GM10266 (cell line): ENCODE measurements around the gene COL4A6.

Experiments used
- DNase-seq: peaks from one replicate; pipeline ENCODE4 v3.0.0; 2012; ENCODE audit errors: extremely low spot score
- TF ChIP-seq, protein P1 (sequence below): IDR thresholded peaks from 2 replicates; pipeline ENCODE4 v1.5.1; 2012; ENCODE audit warnings: mild to moderate bottlenecking, low read depth; ENCODE audit not compliant: control insufficient read depth, insufficient read depth; ENCODE audit errors: missing control alignments

Gene COL4A6

DNA sequence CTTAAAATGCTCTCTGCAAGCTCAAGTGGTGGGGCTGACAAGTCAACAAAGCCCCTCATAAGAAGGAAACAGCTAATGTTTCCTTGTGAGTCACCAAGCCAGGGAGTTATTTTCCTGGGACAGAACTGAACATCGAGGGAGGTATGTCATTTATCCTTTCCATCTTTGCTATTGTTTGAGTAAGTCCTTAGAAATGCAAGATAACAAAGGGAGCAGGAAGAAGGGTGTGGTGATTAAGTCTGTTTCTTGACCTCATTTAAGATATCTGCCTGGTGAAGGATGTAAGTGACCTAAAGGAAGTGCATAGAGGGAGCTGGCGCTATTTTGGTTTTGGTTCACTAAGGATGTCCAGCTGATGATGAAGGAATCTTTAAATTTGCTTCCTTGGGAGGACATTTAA, 306.8 kb downstream of the COL4A6 start:
- TF ChIP-seq, protein P1, sequence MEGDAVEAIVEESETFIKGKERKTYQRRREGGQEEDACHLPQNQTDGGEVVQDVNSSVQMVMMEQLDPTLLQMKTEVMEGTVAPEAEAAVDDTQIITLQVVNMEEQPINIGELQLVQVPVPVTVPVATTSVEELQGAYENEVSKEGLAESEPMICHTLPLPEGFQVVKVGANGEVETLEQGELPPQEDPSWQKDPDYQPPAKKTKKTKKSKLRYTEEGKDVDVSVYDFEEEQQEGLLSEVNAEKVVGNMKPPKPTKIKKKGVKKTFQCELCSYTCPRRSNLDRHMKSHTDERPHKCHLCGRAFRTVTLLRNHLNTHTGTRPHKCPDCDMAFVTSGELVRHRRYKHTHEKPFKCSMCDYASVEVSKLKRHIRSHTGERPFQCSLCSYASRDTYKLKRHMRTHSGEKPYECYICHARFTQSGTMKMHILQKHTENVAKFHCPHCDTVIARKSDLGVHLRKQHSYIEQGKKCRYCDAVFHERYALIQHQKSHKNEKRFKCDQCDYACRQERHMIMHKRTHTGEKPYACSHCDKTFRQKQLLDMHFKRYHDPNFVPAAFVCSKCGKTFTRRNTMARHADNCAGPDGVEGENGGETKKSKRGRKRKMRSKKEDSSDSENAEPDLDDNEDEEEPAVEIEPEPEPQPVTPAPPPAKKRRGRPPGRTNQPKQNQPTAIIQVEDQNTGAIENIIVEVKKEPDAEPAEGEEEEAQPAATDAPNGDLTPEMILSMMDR = no peak
- DNase-seq = no peak

DNA sequence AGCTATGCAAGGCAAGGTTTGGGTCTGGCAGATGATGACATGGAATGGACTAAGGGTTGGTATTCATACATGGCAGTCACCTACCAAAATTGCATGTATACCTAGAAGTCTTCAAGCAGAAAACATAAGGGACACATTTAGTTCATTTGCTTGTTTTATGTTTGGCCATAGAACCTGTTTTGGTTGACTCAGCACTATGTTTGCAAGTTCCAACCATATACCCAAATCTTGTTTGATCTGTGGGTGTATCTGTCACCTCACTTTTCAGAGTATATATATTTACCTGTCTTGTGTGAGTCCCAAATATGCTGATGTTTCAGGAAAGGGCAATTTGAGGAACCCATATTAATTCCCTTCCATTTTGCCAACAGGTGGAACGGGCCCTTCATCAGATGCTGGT, 307.3 kb downstream of the COL4A6 start:
- DNase-seq = no peak
- TF ChIP-seq, protein P1 = no peak

DNA sequence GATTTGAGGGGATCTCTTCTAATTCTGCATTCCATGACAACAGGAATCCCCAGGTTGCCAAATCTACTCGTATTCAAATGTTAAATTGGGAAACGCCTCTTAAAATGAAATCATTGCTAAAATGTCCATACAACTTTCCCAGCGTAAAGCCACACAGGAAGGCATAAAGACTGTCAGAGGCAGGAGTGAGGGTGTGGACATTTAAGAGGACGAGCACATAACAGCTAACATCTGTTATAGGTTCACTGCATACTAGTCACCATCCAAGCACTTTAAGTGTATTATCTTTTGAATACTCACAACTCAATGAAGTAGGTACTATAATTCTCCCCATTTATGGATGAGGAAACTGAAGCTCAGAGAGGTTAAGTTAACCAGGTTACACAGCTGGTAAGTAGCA, 311.1 kb downstream of the COL4A6 start:
- no peak for DNase-seq

DNA sequence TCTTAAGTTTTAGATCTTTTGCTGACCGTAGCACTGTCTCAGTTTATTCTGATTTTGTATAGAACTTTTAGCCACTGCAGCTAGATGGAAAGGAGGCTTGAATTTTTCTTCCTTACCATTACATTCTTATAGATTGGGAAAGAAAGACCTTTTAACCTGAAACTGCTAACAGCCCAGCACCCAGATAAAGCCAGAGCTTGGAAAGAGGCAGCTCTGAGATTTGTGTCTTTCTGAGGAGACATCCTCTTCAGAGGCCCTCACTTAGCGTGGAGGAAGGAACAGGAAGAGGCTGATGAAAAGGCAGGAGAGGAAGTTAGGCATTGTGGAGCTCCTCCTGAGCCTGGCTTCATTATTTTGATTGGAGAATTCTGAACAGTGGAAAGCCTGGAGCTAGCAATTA, 311.6 kb downstream of the COL4A6 start:
- TF ChIP-seq, protein P1 = no peak
- no peak for DNase-seq

More for the DNA sequence above, 311.1 kb downstream of the COL4A6 start:
- TF ChIP-seq, protein P1 = no peak

DNA sequence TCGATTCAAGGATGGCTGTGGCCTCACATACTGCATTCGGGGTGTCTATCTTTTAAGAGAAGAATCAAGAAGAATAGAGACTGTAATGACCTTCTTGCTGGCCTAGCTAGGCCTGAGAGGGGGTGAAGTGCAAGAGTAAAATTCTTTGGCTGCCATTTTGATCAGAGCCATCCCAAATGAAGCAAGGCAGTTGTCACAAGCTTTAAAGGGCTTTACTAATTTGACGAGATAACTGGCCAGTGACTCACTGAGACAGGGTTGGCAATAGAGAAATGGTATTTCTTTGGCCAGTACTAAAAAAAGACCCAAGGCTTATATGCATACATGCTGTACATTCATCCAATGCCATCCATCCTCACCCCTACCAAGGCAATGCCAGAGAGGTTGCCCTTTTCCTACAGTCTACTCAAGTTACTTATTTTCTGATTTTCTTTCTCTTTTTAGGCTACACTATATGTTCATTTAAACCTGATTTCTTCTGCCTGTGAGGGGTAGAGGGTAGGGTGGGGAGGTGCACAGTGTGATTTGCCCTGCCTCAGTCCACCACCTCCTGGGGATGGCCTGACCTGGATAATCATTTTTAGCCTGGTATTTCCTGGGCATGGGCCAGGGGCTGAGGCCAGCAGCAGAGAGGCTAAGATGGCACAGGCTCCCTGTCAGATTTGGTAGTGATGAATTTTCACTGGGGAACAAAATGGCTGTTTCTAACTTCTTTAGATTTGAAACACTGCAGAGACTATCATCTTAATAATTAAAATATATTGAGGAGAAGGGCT, 314.4 kb downstream of the COL4A6 start:
- DNase-seq = no peak
- TF ChIP-seq, protein P1 = no peak

DNA sequence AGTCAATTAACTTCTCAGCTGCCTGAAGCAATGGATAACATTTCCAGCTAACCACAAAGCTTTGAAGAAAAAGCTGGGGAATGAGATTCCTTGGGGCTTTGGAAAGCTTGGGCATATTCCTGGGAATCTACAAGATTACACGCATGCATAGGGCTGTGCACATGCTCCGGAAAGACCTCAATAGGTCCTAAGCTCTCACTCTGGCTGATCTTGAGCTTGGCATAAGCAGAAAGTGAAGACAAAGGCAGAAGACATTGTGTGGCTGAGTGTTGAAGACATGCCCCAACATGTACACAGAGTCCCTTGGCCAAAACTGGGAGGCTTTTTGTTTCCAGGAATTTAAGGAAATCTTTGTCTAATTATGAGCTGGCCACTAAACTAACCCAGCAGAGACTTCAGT, 315.5 kb downstream of the COL4A6 start:
- TF ChIP-seq, protein P1 = no peak
- no peak for DNase-seq

DNA sequence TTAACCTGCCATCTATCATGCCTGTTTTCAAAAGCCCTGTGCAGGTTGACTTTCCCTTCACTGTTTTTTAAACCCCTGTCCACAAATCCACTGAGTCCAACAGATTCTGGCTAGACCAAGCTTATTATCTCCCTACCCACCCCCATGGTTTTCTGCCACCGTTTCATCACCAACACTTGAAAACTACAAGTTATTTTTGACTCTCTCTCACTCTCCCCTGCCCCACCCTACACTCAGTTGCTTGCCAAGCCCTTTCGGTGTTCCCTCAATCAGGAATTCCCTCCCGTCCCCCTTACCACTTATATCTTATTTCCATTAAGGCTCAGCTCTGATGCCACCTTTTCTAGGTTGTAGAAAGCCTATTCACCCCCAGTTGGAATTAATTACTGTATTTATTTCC, 316.9 kb downstream of the COL4A6 start:
- DNase-seq = no peak
- TF ChIP-seq, protein P1 = no peak
